Stomach (tissue), 9 donors: ENCODE measurements around the gene MYO16. TPM values are rescaled to one million over a fixed set of nuclear protein-coding genes. Genes with fewer than 3 reads are reported as not detected.

Experiments used
- DNase-seq, 2 donors: peaks; one replicate each; pipeline versions ENCODE4 v3.0.0 to v3.0.0-alpha.2; 2013 to 2019
- H3K27ac ChIP-seq, 5 donors: fragments of 200-600 bp in 4 of 5; sonication (generic) in 4 of 5; one replicate each; pipeline ENCODE4 v1.5.1; 2013 to 2019; ENCODE audit warnings: mild to moderate bottlenecking in 1 of 5, moderate library complexity in 1 of 5
- H3K27me3 ChIP-seq, 3 donors: fragments of 200-600 bp; sonication (generic); one replicate each; pipeline ENCODE4 v1.5.1; 2017 to 2019; ENCODE audit warnings: mixed run types in 1 of 3
- H3K36me3 ChIP-seq, 4 donors: fragments of 200-600 bp; sonication (generic); 1 replicate in 3 of 4; 2 replicates in 1 of 4; pipeline ENCODE4 v1.5.1; 2016 to 2019
- H3K4me1 ChIP-seq, 4 donors: fragments of 200-600 bp; sonication (generic); one replicate each; pipeline ENCODE4 v1.5.1; 2016 to 2019
- H3K4me3 ChIP-seq, 4 donors: fragments of 200-600 bp; sonication (generic) in 3 of 4; one replicate each; pipeline ENCODE4 v1.5.1; 2016 to 2019; ENCODE audit warnings: mild to moderate bottlenecking in 1 of 4
- H3K9me3 ChIP-seq, 4 donors: fragments of 200-600 bp; sonication (generic); one replicate each; pipeline ENCODE4 v1.5.1; 2016 to 2019
- EP300 ChIP-seq: sonication (generic); formaldehyde crosslinking; IDR thresholded peaks from one replicate; pipeline ENCODE4 v1.6.1; 2017; ENCODE audit warnings: antibody characterized with exemption
- POLR2A ChIP-seq, 4 donors: fragments of 450-650 bp; IDR thresholded peaks; one replicate each; pipeline ENCODE4 v1.6.1; 2016; ENCODE audit warnings: antibody characterized with exemption in 4 of 4, control low read depth in 2 of 4, mild to moderate bottlenecking in 1 of 4, moderate library complexity in 1 of 4
- POLR2AphosphoS5 ChIP-seq, 3 donors: sonication (generic); formaldehyde crosslinking; IDR thresholded peaks; one replicate each; pipeline ENCODE4 v1.6.1; 2016; ENCODE audit warnings: antibody characterized with exemption in 3 of 3
- WGBS, 5 donors: extraction: QIAGEN DNeasy Blood & Tissue Kit in 3 of 5; methylation state at CpG; one replicate each; pipeline versions ENCODE4 v1.1.5 to v1.1.7; 2013 to 2018; 5-methylcytosine and 5-hydroxymethylcytosine counted together
- intact Hi-C: fragments of 100-400 bp; cut with DNase I; formaldehyde crosslinking; loops from one replicate; pipeline ENCODE4 v1.15.1; 2023; ENCODE audit warnings: low total_unique reads
- polyA plus RNA-seq, 3 donors: library from polyadenylated mRNA; stranded (reverse); fragments of 200-250 nt; gene quantifications; one replicate each; pipeline ENCODE4 v1.2.3, GENCODE V29; 2013
- total RNA-seq, 5 donors: library from RNA; depleted of rRNA; stranded (reverse); fragments of >200 nt; gene quantifications; one replicate each; pipeline versions ENCODE4 v1.1.0 to v1.2.3, GENCODE V29; 2014 to 2016
- TF ChIP-seq, protein P1 (sequence below), 7 experiments: fragments of 450-650 bp in 4 of 7; fragments of 200-600 bp in 3 of 7; sonication (generic) in 3 of 7; IDR thresholded peaks; one replicate each; pipeline ENCODE4 v1.5.1; 2016 to 2019; ENCODE audit warnings: antibody characterized with exemption in 7 of 7, control low read depth in 2 of 7, mild to moderate bottlenecking in 1 of 7
- donor health status: healthy with polysubstance abuse.
- donor health status: Bipolar disorder and iron deficiency.
- donor health status: healthy.

MYO16 gene
- total and polyA plus RNA-seq, 8 donors = under 0.01 to 1.8 (median 0.15) TPM; not detected in 3

DNA sequence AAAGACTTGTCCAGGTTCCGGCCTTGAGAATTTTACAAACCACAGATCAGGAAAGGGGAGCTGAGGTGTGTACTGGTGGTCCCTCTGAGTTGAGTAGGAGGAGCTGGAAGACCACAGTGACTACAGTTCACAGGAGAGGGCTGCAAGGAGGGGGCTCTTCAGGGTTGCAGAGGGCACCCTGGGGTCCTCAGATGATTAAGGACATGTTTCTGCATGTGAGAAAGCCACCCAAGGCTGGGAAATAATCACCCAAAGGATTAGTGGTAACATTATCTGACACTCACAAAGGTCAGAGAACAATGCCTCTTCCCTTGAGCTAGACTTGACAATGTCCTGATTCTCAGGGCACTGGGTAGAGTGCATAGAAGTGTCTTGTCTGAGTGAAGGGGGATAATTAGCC lies 616.6 kb downstream of the MYO16 start:
- no peaks in the 10 kb centered on the region for H3K27me3 ChIP-seq
- peaks cover 0 to 7% (median 2%) of the 10 kb centered on the region in 4 donors for H3K4me1 ChIP-seq
- intact Hi-C loops = no loop called here
- H3K4me3 ChIP-seq = no peak overlapping the region
- no peak for DNase-seq
- H3K27ac ChIP-seq = no peak overlapping the region
- H3K36me3 ChIP-seq = no peaks in the 10 kb centered on the region
- H3K9me3 ChIP-seq = peaks cover 0 to 11% (median 3%) of the 10 kb centered on the region in 4 donors
- WGBS, 5 donors = 94 to 97% (median 95%) methylated on average over 1 of the region's 1 CpG
- no peak for TF ChIP-seq POLR2A (IDR thresholded peaks at IDR 0.05)
- TF ChIP-seq, protein P1, sequence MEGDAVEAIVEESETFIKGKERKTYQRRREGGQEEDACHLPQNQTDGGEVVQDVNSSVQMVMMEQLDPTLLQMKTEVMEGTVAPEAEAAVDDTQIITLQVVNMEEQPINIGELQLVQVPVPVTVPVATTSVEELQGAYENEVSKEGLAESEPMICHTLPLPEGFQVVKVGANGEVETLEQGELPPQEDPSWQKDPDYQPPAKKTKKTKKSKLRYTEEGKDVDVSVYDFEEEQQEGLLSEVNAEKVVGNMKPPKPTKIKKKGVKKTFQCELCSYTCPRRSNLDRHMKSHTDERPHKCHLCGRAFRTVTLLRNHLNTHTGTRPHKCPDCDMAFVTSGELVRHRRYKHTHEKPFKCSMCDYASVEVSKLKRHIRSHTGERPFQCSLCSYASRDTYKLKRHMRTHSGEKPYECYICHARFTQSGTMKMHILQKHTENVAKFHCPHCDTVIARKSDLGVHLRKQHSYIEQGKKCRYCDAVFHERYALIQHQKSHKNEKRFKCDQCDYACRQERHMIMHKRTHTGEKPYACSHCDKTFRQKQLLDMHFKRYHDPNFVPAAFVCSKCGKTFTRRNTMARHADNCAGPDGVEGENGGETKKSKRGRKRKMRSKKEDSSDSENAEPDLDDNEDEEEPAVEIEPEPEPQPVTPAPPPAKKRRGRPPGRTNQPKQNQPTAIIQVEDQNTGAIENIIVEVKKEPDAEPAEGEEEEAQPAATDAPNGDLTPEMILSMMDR (IDR thresholded peaks at IDR 0.05) = no peak
- no peak for TF ChIP-seq EP300
- TF ChIP-seq POLR2AphosphoS5 (IDR thresholded peaks at IDR 0.05) = no peak

DNA sequence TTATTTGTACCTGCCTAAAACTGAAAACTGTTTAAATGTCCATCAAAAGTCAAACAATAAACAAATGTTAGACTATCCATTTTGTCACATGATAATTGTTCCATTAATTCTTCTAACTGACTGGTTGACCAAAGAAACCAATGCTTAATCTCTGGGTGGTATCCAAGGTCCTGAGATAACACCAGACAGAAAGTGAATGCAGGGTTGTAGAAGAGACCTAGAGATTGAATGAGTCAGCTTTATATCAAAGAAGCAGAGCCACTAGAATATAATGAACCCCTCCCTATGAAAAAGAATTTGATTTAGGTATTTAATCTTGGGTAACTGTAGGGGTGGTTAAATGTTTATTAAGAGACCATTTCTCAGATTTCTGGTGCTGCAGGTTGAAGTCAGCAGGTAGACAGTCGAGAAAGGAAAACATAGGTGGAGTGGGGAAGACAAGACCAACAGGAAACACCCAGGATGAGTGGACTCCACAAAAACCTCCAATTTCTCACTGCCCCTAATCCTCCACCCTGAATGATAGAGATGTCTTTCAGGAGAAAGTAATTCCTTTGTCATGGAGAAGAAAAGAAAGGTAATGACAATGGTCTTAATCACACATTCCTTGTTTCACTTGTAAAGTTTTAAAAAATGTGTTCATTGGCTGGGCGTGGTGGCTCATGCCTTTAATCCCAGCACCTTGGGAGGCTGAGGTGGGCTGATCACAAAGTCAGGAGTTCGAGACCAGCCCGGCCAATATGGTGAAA lies 620.5 kb downstream of the MYO16 start:
- Histone ChIP-seq H3K9me3 (peaks cover 0 to 11% (median 3%) of the 10 kb centered on the region in 4 donors), H3K4me1 (no peaks in the 10 kb centered on the region), H3K27ac (no peak overlapping the region), H3K36me3 (no peaks in the 10 kb centered on the region), H3K4me3 (no peak overlapping the region), H3K27me3 (no peaks in the 10 kb centered on the region)
- intact Hi-C loops = no loop called here
- no peak for TF ChIP-seq POLR2AphosphoS5 (IDR thresholded peaks at IDR 0.05)
- TF ChIP-seq, protein P1 (IDR thresholded peaks at IDR 0.05) = no peak
- no peak for TF ChIP-seq EP300
- no peak for DNase-seq
- WGBS, 5 donors = 78 to 84% (median 82%) methylated on average over 4 of the region's 4 CpGs

DNA sequence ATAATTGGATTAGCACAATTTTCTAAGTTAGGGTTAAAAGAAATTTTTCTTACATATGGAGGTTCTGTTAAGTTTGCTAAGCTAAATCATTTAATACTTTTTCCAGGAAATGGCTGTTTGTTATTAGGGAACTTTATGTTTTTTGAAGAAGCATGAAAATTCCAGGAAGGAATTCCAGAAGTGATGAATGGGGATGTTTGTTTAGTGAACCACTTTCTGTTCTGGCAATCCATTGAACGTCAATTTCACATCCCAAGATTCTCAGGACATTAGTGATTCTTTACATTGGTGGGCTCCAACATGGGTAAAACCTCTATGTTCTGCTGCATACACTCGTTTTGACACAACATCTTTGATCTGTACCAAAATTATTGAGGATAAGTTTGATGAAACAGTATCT lies 622.5 kb downstream of the MYO16 start:
- no peaks in the 10 kb centered on the region for H3K36me3 ChIP-seq
- H3K9me3 ChIP-seq = peaks cover 0 to 11% (median 3%) of the 10 kb centered on the region in 4 donors
- no peaks in the 10 kb centered on the region for H3K4me1 ChIP-seq
- intact Hi-C loops = no loop called here
- no peaks in the 10 kb centered on the region for H3K27me3 ChIP-seq
- TF ChIP-seq EP300 = no peak
- TF ChIP-seq, protein P1 (IDR thresholded peaks at IDR 0.05) = no peak
- TF ChIP-seq POLR2A (IDR thresholded peaks at IDR 0.05) = no peak
- no peak for TF ChIP-seq POLR2AphosphoS5 (IDR thresholded peaks at IDR 0.05)
- no peak for DNase-seq
- WGBS, 5 donors = 42 to 52% (median 47%) methylated on average over 2 of the region's 2 CpGs
- no peak overlapping the region for H3K4me3 ChIP-seq
- no peak overlapping the region for H3K27ac ChIP-seq

DNA sequence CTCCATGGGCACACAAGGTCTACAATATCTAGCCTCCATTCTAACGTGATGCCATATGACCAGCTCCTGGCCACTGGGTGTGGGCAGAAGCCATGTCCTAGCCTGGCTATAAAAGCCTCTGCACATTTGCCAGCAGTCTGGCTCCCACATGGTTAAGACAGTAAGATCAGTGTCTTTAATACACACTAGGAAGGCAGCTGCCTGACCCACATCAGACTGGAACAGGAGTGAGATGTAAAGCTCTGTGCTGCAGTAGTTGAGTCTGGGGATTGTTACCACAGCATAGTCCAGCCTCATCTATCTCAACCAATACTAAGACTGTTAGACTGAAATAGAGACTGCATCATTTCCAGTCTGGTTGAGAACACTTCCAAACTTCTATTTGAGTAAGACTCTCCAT lies 623.9 kb downstream of the MYO16 start:
- no peak overlapping the region for H3K4me3 ChIP-seq
- TF ChIP-seq POLR2AphosphoS5 (IDR thresholded peaks at IDR 0.05) (no peak), POLR2A (IDR thresholded peaks at IDR 0.05) (no peak), EP300 (no peak)
- TF ChIP-seq, protein P1 (IDR thresholded peaks at IDR 0.05) = no peak
- no peak for DNase-seq
- intact Hi-C loops = no loop called here
- WGBS, 5 donors = 81 to 92% (median 82%) methylated on average over 1 of the region's 1 CpG
- H3K4me1 ChIP-seq = no peaks in the 10 kb centered on the region
- peaks cover 0 to 2% (median under 1%) of the 10 kb centered on the region in 4 donors for H3K9me3 ChIP-seq
- H3K27ac ChIP-seq = no peak overlapping the region
- no peaks in the 10 kb centered on the region for H3K27me3 ChIP-seq
- no peaks in the 10 kb centered on the region for H3K36me3 ChIP-seq
